Hematopoietic multipotent progenitor cell treated with erythropoietin and hydrocortisone succinate and interleukin-3 and kit ligand, for 8 days (in vitro differentiated cells): ENCODE results near the gene SPSB2.

Source experiments
- DNase-seq: peaks from one replicate; pipeline ENCODE4 v3.0.0-alpha.2; 2015

Gene SPSB2

GRCh38 chr12:6829536-6830220 is 43.4 kb downstream of the SPSB2 start:
- no peak for DNase-seq

- no peak for DNase-seq
Observed at GRCh38 chr12:6828781-6829535, 44.1 kb downstream of the SPSB2 start.

- no peak for DNase-seq
Observed at GRCh38 chr12:6827982-6828780, 44.9 kb downstream of the SPSB2 start, which contains the start of gene P3H3. TSS of gene P3H3 (plus strand) at chr12:6828407. CDS start at chr12:6828441, 34 bp downstream.

GRCh38 chr12:6827437-6827911 is 45.6 kb downstream of the SPSB2 start:
- DNase-seq = peak; percentile 50

- no peak for DNase-seq
Observed at GRCh38 chr12:6826734-6827436, 46.2 kb downstream of the SPSB2 start.

- DNase-seq = no peak
Observed at GRCh38 chr12:6826125-6826733, 46.9 kb downstream of the SPSB2 start.

- peak; percentile 74 for DNase-seq
Observed at GRCh38 chr12:6825398-6826124, 47.5 kb downstream of the SPSB2 start.

- no peak for DNase-seq
Observed at GRCh38 chr12:6824901-6825381, 48.2 kb downstream of the SPSB2 start.

GRCh38 chr12:6824085-6824775 is 48.9 kb downstream of the SPSB2 start:
- no peak for DNase-seq

- DNase-seq = no peak
Observed at GRCh38 chr12:6823182-6824084, 49.7 kb downstream of the SPSB2 start.

- no peak for DNase-seq
Observed at GRCh38 chr12:6822426-6823135, 50.5 kb downstream of the SPSB2 start.

- no peak for DNase-seq
Observed at GRCh38 chr12:6821591-6822425, 51.3 kb downstream of the SPSB2 start, which contains the start of gene GPR162. TSS of gene GPR162 (plus strand) at chr12:6821821. CDS start at chr12:6823899, 2,078 bp downstream.
